NCI-H1930 (cell line): ENCODE results near the gene NCAPG2.
"Not testable (repeated sequence)": the region's sequence is repeated elsewhere in the genome, so short reads cannot be mapped to it uniquely, and the experiment has no call there.

ENCODE experiments used
- DNase-seq, 2 experiments: peaks; one replicate each; lab custom pipeline; 2025; lab: John Stamatoyannopoulos, UW

The NCAPG2 gene

DNA sequence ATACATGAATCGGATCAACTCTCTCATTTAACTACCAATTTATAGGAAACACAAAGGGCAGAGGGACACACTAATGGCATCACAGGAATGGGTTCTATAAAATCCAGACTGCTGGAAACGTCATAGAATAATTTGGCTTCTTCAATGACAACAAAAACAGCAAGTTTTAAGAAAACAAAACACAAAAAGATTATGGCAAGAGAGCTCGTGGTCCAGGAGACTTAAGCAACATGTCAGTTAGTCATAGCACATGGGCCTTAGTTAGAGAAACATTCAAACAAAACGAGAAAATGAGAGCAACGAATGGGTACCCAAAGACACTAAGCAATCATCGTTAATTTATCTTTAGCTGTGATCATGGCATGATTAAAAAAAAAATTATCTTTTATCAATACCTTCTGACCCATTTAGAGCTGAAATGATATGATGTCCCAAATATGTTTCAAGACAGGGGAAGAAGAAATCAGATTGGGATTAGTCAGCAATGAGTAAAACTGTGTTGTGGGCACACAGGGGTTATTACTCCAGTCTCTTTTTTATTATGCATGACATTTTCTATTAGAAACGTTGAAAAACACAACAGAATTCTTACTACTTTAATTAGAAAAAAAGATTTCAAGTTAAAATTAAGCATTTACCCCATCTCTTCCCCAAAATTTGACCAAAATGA, 28.3 kb downstream of the NCAPG2 start:
- no peak for DNase-seq

DNA sequence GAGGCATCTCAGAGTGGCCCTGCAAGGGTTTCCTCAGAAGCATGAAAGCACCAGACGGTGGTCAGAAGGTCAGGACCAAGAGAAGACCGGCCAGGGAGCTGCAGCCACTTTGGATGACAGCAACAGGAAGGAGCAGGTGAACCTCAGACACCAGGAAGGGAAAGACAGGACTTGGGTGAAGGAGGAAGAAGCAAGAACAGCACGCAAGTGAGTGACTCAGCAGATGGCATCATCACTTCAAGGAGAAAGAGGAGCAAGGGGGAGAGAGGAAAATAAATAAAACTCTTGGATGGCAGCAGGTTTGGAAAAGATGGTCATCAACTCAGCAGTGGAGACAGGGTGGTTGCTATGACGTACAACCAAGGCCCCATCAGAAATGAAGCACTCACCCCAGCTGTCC, 31.6 kb downstream of the NCAPG2 start:
- no peak for DNase-seq

DNA sequence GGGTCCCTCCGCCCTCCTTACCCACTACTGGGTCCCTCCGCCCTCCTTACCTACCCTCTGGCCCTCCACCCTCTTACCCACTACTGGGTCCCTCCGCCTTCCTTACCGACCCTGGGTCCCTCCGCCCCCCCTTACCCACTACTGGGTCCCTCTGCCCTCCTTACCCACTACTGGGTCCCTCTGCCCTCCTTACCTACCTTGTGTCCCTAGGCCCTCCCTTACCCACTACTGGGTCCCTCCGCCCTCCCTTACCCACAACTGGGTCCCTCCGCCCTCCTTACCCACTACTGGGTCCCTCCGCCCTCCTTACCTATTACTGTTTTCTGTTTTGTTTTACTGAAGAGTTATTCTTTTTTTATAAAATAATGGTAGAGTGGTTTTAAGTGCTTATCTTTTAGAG, 36.5 kb downstream of the NCAPG2 start:
- not testable (repeated sequence) for DNase-seq

DNA sequence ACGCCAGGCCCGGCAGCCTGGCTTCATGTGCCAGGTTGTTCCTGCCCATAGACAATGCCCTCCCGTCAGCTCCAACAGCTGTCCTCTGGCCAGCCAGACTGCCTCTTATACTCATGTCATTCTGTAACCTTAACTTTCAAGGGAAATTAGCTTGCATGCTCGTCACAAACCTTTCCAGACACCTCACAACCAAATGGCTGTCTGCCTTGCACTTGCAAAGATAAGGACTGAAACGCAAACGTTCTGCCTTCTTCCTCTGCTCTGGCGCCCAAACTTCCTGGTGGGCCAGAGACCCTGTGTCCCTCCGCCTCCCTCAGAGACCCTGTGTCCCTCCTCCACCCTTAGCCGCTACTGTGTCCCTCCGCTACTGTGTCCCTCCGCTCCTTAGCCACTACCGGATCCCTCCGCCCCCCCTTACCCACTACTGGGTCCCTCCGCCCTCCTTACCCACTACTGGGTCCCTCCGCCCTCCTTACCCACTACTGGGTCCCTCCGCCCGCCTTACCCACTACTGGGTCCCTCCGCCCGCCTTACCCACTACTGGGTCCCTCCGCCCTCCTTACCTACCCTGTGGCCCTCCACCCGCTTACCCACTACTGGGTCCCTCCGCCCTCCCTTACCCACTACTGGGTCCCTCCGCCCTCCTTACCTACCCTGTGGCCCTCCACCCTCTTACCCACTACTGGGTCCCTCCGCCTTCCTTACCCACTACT, 37.5 kb downstream of the NCAPG2 start:
- DNase-seq = not testable (repeated sequence)

DNA sequence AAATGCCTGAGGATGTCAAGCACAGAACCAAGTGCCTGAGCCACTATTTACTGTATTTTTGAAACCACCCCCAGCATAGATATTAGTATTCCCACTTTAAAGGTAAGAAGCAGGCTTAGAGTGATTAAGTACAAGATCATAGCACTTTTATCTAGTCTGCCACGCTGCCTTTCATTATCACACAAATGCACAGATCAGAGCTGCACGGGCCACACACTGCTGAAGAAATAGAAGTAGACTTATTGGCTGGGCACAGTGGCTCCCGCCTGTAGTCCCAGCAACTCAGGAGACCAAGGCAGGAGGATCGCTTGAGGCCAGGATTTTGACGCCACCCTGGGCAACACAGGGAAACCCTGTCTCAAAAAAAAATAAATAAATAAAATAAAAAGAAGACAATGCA, 38.2 kb downstream of the NCAPG2 start:
- no peak for DNase-seq

DNA sequence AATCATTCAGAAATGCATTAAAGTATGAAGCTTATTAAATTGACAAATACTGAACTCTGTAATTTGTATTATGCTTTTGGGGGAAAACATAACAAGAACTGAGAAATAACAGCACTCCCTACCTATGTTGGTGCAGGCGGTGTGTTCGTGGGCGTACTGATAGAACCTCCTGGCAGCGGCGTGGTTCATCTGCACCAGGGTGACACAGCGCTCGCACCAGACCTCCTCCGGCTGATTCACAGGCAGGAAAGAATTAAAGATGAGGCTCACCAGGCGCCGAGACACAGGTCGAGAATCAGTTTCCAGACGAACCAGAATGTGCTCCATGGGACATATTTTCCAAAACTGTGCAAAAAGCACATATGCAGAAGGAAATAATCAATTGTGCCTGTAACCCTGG, 40.2 kb downstream of the NCAPG2 start:
- DNase-seq = no peak

DNA sequence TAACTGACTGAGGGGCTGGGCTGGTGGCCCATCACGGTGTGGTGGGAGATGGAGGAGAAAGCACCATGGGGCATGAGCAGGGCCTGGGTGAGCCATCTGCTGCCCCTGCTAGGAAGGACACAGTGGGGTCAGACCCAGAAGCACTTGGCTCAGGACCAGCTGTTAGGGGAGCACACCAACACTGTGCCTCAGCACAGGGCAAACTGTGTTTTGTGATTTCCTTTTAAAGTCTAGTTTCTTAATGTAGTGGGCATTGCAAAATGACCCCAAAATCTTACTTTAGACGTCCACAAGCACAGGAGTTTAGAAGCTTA, 41.2 kb downstream of the NCAPG2 start:
- DNase-seq = no peak

DNA sequence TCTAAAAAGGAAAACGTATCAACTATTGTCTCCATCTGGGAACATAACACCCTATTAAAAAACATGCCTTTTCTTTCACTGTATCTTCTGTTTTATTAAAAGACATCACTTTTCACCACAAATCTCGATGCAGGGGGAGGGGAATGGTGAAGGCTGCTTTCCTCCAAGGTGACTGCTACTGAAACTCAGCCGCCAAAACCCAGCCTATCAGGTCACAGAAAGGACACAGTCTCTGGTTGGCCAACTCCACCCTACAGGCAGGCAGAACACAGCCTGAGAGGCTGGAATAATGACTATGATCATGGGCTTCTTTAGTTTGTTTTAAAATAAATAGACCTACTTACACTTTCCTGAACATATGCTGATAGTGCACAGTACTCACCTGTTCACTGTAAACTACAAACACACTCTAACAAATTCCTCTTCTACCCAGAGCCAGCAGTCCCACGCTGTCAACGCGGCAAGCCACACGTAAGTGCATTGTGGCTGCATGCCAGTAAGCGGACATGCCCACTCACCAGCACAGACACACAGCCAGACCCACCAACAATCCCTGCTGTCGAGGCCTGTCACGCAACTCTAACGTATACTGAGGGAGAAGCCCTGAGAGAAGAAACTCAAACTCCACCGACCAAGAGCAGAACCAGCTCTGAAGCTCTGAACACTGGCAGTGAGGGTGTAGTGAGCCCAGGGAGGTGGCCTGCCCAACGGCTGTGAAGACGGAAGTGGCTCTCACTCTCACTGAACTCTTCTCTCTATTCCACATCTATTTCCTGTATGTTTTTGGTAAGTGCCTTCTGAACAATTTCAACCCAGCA, 41.8 kb downstream of the NCAPG2 start:
- no peak for DNase-seq

DNA sequence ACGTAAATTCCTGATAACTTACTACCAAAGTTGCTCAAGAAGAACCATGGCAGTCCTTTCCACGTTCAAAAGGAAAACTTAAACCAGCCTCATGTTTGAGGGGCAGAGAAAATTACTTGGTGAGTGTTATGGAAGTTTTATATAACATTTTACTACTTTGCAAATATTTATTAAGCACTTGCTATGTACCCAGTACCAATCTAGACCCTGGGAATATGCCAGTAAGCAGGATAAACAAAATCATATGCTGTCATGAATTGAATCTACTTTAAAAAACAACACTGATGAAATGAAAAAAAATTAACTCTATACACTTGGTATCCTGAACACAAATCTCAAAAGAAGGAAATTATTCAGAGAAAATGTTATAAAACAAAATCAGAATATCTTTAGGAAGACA, 46.1 kb downstream of the NCAPG2 start:
- DNase-seq = no peak

DNA sequence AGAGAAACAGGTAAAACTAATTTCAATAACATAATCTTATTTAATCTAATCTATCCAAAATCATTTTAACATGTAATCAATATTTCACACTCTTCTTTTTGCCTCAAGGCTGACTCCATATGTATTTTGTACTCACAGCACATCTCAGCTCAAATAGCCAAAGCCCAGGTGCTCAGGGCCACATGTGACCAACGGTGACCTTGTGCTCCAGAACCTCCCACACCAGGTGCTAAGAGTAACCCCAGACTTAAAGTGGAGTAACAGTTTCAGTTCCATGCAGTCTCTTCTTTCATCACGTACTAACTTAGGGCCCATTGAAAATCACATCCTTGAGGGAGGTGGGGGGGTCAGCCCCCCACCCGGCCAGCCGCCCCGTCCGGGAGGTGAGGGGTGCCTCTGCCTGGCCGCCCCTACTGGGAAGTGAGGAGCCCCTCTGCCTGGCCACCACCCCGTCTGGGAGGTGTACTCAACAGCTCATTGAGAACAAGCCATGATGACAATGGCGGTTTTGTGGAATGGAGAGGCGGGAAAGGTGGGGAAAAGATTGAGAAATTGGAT, 47.3 kb downstream of the NCAPG2 start:
- no peak for DNase-seq

DNA sequence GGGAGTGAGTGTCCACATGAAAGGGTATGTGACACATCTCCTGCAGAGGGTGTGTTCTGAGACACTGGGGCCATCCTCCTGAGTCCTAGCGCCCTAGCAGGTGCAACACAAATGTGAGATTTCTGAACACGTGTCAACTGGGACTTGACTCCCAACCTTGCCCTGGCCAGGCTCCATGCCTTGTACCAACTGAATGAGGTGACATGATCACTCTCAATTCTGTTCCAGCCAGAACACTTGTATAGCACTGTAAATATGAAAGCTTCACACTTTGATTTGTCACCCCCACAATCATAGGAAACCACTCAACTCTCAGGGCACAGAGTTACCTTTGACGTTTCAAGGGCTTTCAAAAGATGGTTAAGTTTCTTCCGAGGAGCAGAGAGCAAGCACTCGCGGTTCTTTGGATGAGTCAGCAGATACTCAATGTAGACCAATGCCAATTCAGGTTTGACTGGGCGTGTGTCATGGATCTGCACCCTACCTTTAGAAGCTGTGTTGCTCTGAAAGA, 48.6 kb downstream of the NCAPG2 start:
- no peak for DNase-seq

DNA sequence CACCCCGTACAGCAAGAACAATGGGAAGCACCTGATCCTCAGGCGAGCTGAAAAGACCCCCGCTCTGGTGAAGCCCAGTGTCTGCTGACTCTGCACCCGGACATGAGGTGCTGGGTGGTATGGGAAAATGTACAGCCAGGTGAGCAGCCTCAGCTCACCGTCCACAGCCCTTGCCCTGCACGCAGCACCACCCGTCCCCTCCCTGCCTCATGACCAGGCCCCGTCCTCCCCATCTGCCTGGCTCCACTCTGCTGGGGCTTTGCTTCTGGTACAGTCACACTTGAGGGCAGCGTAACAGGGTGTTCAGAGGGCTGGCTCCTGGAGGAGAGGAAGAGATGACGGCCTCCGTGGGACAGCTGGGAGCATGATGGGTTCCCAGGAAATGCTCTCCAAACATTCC, 49.1 kb downstream of the NCAPG2 start:
- DNase-seq = no peak

DNA sequence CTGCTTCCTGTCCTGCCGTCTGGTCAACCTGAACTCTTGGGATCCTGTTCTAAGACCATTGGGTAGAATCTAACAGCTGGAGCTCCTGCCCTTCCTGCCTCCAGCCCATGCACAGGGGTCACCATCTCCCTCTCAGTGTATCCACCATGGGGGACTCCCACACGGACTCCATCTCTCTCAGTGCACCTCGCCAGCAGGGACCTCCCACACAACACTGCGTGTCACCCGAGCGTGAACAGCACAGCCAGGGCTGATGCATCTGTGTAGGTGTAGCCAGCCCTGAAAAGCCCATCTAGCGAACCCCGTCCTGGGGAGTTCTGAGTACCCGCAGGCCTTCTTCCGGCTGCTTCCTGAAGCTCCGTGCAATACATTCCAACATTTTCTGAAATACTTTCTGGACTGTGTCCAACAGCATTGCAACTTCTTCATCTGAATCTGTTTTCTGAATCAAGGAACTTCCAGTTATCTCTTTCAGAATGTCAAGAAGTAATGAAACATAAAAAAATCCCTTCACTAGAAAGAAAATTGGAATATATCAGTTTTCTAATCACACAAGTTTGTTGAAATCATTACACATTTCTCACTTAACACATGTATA, 52.5 kb downstream of the NCAPG2 start:
- DNase-seq = no peak

DNA sequence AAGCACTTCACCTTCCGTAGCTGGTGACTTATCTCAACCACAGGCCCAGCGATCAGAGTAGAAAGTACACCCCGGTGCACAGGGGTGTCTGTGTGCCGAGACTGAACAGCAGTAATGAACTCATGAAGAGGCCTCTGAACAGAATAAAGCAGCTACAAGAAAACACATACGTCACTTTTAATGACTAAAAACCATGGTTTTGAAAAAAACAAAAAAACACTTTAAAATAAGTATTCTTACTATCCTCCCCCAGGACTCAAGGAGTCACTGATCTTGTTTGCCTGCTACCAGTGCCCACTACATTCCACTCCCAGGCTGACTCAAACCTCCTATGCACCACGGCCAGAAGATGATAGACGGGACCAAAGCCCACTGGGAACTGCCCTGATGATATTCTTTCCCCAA, 53.8 kb downstream of the NCAPG2 start:
- no peak for DNase-seq

DNA sequence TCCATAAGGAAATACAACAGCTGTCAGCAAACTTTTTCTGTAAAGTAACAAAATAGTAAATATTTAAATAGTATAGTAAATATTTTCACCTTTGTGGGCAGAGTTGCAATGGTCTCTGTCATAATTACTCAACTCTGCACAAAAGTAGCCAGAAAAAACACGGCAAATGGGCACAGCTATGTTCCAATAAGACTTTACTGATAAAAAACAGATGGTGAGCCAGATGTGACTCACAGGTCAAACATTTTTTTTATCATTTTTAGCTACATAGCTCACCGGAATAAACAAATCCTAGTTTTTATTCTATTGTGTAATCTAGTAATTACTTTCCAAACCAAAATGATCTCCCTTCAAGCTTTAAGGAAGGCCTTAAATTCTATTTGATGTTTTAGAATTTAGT, 55.3 kb downstream of the NCAPG2 start:
- DNase-seq = no peak

DNA sequence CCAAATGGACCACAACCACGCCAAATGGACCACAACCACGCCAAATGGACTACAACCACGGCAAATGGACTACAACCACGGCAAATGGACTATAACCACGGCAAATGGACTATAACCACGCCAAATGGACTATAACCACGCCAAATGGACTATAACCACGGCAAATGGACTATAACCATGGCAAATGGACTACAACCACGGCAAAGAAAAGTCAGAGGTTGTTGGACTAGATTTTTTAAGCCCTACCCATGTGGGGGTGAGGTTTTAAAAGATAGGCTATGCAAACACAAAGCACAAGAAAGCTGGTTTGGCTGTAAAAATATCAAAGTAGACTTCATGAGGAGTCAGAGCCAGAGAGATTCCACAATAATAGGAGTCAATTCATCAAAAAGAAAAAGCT, 55.8 kb downstream of the NCAPG2 start:
- DNase-seq = no peak

DNA sequence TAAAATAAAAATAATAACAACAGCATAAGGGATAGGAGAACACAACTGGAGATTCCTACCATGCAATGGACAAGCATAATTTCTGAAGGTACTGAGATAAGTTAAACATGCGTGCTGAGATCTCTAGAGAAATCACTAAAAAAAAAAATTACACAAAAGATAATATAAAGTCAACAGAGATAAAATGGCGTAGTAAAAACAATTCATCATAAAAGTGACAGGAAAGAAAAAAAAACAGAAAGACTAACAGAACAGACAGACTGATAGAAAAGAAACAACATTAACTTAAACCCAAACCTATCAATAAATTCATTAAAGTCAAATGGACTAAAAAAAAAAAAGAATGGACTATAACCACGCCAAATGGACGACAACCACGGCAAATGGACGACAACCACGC, 56.4 kb downstream of the NCAPG2 start:
- no peak for DNase-seq

DNA sequence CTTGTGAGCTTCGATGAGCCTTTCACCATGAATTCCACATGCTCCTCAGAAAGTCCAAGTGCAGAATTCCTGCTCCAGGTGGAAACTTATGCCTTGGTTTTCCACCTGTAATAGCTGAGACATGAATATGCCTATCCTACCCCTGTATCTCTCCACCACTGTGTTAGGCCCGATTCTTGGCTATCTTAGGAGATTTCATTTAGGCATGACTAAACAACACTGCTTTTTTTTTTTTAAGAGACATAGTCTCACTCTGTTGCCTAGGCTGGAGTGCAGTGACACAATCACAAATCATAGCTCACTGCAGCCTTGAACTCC, 57.2 kb downstream of the NCAPG2 start:
- DNase-seq = no peak

DNA sequence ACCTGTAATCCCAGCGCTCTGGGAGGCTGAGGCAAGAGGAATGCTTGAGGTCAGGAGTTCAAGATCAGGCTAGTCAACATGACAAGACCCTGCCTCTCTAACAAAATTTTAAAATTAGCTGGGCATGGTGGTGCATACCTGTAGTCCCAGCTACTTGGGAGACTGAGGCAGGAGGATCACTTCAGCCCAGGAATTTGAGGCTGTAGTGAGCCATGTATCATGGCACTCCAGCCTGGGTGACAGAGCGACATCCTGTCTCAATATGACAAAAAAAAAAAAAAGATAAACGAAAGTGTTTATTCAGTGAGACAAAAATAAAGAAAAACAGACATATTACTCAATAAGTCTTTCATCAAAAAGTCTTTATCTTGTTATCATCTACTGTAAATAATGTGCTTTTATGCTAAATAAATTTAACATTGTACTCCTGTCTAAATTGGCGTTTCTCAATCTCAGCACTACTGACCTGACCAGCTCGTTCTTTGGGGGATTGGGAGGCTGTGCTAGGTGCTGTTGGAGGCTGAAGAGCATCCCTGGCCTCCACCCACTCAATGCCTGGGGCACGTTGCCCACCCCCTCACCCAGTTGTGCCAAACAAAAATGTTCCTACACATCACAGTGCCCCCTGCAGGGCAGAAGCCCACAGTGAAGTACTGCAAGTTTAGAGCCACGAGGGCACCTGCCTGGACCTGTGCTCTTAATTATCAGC, 57.7 kb downstream of the NCAPG2 start:
- no peak for DNase-seq

DNA sequence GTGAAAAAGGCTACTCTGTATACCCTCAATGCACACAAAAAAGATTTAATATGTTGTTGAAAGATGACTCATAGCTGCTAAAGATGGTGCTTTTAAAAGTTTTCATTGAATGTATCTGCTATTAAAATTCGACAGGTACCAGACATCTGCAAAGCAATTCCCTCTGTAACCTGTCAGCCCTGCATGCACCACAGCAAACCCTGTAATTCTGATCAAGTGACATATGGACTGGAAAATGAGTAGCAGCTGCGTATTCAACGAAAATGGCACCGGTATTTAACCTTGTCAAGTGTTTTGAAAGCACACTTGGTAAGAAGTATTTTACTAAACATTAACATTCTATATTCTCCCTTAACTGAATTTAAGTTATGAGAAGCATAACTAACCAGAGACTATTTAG, 58.8 kb downstream of the NCAPG2 start:
- DNase-seq = no peak

DNA sequence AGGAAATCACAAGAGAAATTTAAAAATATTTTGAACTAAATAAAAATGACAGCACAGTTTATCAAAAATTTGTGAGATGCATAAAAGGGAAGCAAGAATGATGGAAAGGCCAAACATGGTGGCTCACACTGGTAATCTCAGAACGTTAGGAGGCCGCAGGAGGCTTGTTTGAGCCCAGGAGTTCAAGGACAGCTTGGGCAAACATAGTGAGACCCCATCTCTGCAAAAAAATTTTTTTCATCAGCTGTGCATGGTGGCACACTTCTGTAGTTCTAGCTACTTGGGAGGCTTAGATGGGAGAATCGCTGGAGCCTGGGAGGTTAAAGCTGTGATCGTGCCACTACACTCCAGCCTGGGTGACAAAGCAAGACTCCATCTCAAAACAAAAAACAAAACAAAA, 62.5 kb downstream of the NCAPG2 start:
- no peak for DNase-seq

DNA sequence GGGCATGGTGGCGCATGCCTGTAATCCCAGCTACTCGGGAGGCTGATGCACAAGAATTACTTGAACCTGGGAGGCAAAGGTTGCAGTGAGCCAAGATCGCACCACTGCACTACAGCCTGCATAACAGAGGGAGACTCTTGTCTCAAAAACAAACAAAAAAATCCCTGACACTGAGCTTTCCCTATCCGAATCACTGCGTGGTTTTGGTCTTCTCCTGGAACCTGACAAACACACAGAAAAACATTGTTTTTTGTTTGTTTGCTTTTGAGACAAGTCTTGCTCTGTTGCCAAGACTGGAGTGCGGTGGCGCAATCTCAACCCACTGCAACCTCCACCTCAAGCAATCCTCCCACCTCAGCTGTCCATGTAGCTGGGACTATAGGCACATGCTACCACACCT, 66.6 kb downstream of the NCAPG2 start:
- no peak for DNase-seq
